GM19324 (cell line): ENCODE measurements around the gene NRXN3.

ENCODE experiments used
- ATAC-seq: cut with Tn5 transposase; IDR thresholded peaks from one replicate; pipeline ENCODE4 v1.9.1; 2021; ENCODE audit warnings: mild to moderate bottlenecking, moderate library complexity; ENCODE audit not compliant: unreplicated experiment, low FRiP score

NRXN3 gene

DNA sequence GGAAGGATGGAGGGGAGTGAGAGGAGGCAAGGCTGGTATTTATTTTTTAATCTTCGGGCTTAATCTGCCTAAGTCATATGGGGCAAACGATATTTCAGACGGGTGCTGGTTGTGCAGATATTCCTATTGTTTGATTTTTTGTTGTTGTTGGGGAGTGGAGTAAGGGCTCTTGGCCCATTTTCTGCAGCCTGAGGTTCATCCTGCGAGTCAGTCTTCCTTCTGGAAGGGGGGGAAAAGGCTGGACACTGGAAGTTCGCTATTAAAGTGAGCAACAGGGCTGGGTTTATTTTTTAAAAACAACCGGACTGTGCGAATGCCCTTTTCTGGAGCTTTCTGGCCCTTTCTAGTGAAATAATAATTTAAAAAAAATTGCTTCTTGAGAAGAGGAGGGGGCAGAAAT is 2.3 kb downstream of the NRXN3 start:
- ATAC-seq, result no peak

DNA sequence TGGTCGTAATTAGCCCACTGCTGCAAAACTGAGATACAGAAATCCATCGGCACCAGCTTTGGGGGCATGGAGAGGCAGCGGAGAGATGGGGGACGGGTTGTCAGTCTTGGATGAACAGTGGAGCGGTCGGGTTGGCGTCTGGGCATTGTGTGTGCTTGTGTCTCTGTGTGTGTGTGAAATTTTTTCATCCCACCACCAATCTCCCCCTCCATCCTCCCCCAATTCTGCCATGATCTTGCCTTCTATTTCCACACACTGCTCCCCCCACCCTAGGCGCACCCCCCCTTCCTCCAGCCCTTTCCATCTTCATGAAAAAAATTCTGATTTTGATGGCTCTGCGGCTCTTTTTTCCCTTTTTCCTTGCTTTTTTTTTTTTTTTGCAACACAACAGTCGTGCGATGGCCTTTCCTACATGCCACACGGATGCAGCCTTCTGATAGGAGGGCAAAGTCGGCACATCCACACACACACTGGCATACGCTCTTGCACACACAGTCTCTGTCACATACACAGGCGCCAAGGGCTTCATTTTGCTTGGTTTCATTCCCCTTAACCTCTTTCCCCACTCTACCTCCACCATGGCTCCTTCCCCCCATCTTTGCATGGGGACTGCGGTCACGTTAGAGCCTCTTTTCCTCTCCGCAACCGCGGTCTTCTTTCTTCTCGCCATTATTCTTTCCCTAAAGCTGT is 3.3 kb downstream of the NRXN3 start:
- no peak for ATAC-seq

DNA sequence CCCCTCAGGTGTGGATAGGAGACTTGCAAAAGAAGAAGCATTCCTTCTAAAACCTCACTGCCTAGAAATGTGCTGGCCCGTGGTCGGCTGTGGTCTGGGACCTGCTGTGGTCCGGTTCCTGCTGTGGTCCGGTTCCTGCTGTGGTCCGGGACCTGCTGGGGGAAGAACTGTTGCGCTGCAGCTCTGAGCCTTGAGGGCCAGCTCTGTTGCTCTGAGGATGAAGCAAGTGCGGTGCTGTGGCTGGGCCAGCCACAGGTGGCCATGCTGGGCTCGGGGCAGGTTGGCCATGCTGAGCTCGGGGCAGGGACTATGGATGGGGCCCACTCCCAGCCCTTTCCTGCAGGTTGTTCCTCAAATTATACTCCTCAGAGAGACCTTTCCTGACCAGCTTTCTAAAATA is 5.2 kb downstream of the NRXN3 start:
- no peak for ATAC-seq

GRCh38 chr14:78178071-78178470 is 7.9 kb downstream of the NRXN3 start:
- no peak for ATAC-seq

- ATAC-seq, result no peak
Measured at GRCh38 chr14:78178971-78179370, 8.8 kb downstream of the NRXN3 start.

DNA sequence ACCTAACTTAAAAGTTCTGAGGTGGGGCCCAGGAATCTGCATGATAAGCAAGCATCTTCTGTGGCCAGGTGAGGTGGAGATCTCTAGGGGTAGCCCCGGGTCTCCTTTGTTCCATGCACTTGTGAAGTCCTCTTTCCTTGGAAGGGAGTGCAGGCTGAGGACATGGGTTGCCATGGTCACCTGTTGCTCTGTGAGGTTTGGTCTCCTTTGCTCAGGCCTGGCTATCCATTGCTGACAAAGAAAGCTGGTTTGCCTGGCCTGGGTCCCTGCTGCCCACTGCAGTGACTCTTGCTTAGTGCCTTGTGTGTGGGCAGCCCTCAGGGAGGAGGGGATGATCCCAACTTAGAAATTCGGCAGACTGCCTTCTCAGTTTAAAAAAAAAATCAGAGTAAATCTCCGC is 11.1 kb downstream of the NRXN3 start:
- ATAC-seq, result no peak

DNA sequence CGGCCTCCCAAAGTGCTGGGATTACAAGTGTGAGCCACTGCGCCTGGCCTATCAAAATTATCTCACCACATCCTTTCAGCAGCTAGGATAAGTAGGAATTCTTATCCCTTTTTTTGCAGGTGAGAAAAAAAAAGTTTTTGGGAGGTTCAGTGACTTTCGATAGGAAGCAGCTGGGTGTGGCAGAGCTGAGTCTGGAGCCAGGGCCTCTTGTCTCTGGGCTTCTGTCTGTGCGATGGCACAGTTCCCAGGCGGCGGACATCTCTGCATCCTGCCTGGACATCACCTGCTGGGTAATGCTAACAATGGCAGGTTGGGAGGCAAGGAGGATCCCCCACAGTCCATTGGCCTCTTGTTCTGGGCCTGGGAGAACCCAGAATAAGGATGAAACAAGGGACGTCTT is 12.5 kb downstream of the NRXN3 start:
- no peak for ATAC-seq

- no peak for ATAC-seq
Measured at GRCh38 chr14:78184157-78184556, 14.0 kb downstream of the NRXN3 start.

GRCh38 chr14:78186277-78186676 is 16.1 kb downstream of the NRXN3 start:
- ATAC-seq, result no peak

GRCh38 chr14:78188882-78189281 is 18.7 kb downstream of the NRXN3 start:
- ATAC-seq, result no peak

DNA sequence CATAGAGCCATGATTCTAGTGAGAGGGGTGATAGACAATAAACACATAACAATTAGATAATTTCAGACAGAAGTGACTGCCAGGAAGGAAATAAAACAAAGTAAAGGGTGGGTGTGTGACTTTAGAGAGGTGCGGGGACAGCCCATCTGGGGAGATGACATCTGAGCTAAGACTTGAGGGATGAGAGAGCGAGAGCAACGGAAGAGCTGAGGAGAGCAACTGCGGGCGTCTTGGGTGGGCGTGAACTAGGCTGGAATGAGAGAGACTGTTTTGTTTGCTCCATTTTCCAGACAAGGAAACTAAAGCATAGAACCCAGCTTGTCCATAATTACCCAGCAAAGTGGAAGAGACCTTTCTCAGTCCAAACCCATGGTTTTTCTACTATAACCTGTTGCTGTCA is 25.3 kb downstream of the NRXN3 start:
- no peak for ATAC-seq

GRCh38 chr14:78196323-78196722 is 26.1 kb downstream of the NRXN3 start:
- ATAC-seq, result no peak

DNA sequence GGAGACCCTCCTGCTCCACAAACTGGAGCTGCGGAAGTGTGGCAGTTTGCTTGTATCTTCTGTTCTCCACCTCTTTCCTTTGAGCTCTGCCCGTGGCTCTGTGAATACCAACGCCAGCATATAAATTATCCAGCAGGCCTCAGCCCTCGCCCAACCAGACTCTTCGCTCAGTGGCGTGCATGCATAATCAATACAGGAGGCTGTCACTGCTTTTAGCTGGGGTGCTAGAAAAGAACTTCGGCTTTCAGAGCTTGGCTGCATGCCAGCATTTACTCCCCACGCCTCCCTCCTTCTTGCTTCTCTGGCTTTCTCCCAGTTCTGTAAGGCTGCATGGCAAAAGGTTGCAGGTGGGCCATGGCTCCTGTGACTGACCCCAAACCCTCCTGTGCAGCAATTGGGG is 26.9 kb downstream of the NRXN3 start:
- no peak for ATAC-seq

GRCh38 chr14:78202163-78202562 is 32.0 kb downstream of the NRXN3 start:
- no peak for ATAC-seq

- ATAC-seq, result no peak
Measured at GRCh38 chr14:78202976-78203375, 32.8 kb downstream of the NRXN3 start.

- no peak for ATAC-seq
Measured at GRCh38 chr14:78207414-78207813, 37.2 kb downstream of the NRXN3 start.

DNA sequence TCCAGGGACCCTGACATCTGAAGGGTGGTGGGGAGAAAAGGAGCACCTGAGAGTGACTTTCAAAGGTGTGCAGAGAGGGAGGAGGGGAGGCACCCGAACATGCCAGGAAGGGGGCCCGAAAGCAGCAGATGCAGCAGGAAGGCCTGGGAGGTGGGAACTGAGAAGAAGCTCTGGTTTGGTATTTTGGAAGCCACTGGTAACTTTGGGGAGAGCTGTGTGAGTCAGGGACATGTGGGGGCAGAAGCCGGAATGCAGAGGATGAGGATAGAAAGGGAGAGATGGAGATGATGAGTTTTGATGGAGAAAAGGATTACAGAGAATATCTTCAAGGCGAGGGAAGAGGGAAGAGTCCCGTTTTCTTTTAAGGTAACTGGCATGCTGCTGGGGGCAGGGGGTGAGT is 50.1 kb downstream of the NRXN3 start:
- ATAC-seq, result no peak

GRCh38 chr14:78222746-78223145 is 52.6 kb downstream of the NRXN3 start:
- ATAC-seq, result no peak

GRCh38 chr14:78227248-78228077 is 57.3 kb downstream of the NRXN3 start:
- no peak for ATAC-seq

DNA sequence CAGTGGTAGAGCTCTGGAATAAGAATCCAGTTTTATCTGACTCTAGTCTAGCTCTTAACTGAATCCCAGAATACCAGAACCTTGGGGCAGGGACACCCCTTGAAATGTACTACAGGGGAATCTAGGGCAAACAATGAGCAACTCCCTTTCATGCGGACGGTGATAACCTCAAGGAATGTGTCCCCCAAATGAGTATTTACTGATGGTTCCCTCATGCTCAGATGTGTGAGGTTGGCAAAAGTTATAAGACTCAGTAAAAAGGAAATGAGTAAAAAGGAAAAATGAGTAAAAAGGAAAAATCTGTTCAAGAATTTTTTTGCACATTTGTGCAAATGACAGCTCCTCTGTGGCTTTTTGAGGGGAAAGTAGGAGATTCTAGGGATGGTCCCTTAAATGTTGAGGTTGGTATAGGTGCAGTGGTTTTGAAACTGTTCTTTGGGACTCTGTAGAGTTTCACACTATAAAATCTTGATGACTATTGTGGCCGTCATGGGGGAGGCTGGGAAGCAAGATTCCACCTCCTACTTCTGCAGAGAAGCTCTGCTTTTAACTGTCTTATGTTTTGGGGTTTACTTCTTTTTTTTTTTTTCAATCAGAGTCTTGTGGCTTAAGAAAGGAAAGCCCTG is 58.6 kb downstream of the NRXN3 start:
- ATAC-seq, result no peak

DNA sequence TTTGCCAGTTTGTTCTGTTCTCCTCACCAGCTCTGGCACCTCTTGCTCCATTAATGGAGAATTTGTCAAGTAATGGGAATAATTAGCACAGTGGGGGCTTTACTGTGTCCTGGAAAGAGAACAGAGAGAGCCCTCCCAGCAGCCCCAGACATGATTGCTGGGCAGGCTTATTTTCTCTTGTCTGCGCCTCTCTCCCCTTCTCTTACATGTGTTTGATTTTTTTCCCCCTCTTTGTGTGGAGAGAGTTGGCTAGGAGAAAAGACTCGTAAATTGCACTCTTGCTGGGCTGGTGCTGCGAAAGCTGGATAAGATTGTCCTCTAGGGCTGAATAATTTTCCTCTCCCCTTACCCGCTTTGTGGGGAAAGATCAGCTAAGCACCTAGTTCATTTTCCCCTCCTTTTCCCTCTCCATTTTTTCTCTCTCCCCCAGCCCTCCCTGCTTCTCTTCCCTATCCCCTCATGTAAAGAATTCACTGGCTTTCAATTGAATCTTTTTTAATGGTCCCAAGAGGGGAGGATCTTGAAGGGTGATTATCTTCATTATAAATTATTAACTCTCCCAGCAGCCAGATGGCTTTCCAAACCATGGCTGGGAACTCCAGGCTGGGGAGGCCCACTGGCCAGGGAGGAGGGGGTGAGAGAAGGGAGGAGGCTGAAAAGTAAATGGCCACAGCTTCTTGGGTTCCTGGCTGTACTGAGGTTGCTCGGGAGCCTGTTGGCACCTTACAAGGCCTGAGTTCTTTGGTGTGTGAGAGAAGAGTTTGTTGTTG is 62.2 kb downstream of the NRXN3 start:
- ATAC-seq, result no peak
